Activated T-cell treated with anti-CD3 and anti-CD28 coated beads, Interleukin-2, amount 50 U/mL, for 4 hours (primary cell): ENCODE results near the gene TNFRSF6B. TPM values are rescaled to one million over a fixed set of nuclear protein-coding genes. Genes with fewer than 3 reads are reported as not detected.
A peak's percentile ranks its signal among the peaks of the same experiment; 100 is the strongest.

Source experiments
- ATAC-seq, 2 donors: fragments of 200-7000 bp; cut with Tn5 transposase; one replicate each; pipeline ENCODE4 v1.10.0; 2021
- DNase-seq: peaks from one replicate; pipeline ENCODE4 v3.0.0-alpha.2; 2020
- H3K27me3 Mint-ChIP-seq: one replicate; pipeline ENCODE4 v1.8.0; 2021; ENCODE audit warnings: low read depth, mixed read lengths
- H3K36me3 Mint-ChIP-seq: one replicate; pipeline ENCODE4 v1.8.0; 2022; ENCODE audit warnings: mixed read lengths; ENCODE audit not compliant: insufficient read depth
- H3K4me1 Mint-ChIP-seq: one replicate; pipeline ENCODE4 v1.8.0; 2021; ENCODE audit warnings: low read depth, mixed read lengths
- H3K4me3 Mint-ChIP-seq: one replicate; pipeline ENCODE4 v1.8.0; 2021; ENCODE audit warnings: mild to moderate bottlenecking, moderate library complexity, mixed read lengths
- H3K9me3 Mint-ChIP-seq: one replicate; pipeline ENCODE4 v1.8.0; 2021; ENCODE audit warnings: mixed read lengths
- total RNA-seq, 3 donors: library from RNA; stranded (reverse); gene quantifications; one replicate each; pipeline ENCODE4 v1.2.1, GENCODE V29; 2021

The TNFRSF6B gene
- total RNA-seq, 3 donors from 2014 or later, result 0.47 TPM; not detected in 2

DNA sequence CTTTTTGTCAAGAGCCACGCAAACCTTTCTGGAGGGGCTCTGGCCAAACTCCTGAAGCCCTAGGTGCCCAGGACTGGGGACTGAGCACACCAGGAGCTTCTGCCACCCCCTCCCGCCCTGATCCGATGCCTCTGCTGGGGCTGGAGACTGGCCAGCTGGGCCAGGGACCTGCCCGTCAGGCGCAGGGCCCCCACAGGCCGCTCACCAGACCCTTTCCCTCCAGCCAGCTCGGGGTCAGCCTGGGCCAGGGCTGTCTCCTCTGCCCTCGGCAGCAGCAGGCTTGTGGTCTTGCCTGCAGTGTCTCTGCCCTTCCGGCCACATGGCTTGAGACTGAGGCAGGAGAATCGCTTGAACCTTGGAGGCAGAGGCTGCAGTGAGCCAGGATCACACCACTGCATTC, 23.8 kb upstream of the TNFRSF6B start:
- peaks cover 15% of the 10 kb centered on the region for H3K36me3 Mint-ChIP-seq
- H3K4me3 Mint-ChIP-seq, result no peak overlapping the region
- DNase-seq (no peak), ATAC-seq (no peak)
- no peaks in the 10 kb centered on the region for H3K4me1 Mint-ChIP-seq
- H3K27me3 Mint-ChIP-seq, result no peaks in the 10 kb centered on the region
- no peaks in the 10 kb centered on the region for H3K9me3 Mint-ChIP-seq

DNA sequence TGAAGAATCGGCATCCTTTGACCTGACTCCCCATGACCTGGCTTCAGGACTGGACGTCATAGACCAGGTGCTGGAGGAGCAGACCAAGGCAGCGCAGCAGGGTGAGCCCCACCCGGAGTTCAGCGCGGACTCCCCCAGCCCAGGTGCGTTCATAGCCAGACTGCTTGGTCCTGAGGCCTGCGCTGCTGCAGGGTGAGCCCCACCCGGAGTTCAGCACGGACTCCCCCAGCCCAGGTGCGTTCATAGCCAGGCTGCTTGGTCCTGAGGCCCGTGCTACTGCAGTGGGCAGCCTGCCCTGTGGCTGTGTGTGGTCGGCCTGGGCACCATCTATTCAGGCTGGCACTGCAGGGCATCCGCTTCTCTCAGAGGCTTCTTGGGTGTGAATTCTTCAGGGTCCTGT, 22.5 kb upstream of the TNFRSF6B start:
- DNase-seq (no peak), ATAC-seq (no peak)
- H3K9me3 Mint-ChIP-seq, result no peaks in the 10 kb centered on the region
- H3K4me3 Mint-ChIP-seq, result no peak overlapping the region
- no peaks in the 10 kb centered on the region for H3K4me1 Mint-ChIP-seq
- H3K36me3 Mint-ChIP-seq, result peaks cover 13% of the 10 kb centered on the region
- H3K27me3 Mint-ChIP-seq, result no peaks in the 10 kb centered on the region

DNA sequence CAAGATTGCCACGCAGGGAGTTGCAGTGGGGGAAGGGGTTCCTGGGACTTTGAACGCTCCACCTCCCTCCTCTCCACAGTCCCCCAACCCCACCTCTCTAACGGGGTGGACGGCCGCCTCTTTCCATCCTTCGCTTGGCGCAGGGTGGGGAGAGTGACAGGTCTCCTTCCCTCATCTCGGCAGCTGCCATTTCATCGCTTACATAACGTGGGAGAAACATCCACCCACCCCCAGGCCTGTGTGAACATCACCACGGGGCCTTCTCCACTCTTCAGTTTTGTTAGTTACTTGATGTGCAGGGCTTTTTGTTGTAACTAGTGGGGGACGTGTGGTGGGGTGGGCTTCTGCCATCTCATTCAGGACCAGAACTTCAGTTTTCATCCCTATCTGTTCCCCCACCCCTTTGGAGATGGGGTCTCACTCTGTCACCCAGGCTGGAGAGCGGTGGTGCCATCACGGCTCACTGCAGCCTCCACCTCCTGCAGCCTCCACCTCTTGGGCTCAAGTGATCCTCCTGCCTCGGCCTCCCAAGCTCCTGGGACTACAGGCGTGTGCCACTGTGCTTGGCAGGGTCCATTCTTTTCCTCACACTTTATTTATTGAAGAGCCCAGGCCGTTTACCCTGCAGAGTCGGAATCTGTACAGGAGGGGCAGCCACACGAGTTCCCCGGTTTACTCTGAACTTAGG, 20.6 kb upstream of the TNFRSF6B start:
- peaks cover 11% of the 10 kb centered on the region for H3K36me3 Mint-ChIP-seq
- H3K4me1 Mint-ChIP-seq, result no peaks in the 10 kb centered on the region
- H3K9me3 Mint-ChIP-seq, result no peaks in the 10 kb centered on the region
- H3K27me3 Mint-ChIP-seq, result no peaks in the 10 kb centered on the region
- H3K4me3 Mint-ChIP-seq, result no peak overlapping the region
- DNase-seq (no peak), ATAC-seq (no peak)

DNA sequence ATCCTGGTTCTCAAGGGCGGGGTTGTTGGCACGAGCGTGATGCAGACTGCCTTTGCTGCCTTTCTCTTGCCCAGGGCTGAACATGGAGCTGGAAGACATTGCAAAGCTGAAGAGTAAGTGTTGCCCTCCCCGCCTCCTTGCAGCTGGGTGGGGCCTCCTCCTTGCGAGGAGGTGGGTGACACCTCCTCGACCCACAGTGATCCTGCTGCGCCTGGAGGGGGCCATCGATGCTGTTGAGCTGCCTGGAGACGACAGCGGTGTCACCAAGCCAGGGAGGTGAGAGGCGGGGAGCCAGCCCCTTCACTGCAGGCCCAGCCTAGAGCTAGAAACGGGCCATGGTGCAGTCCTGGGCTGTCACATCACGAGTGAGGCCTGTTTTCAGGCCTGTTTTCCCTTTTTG, 18.4 kb upstream of the TNFRSF6B start:
- Mint-ChIP-seq H3K36me3 (peaks cover 9% of the 10 kb centered on the region), H3K4me1 (no peaks in the 10 kb centered on the region), H3K4me3 (no peak overlapping the region), H3K27me3 (no peaks in the 10 kb centered on the region), H3K9me3 (no peaks in the 10 kb centered on the region)
- DNase-seq, result no peak
- ATAC-seq, result no peak

DNA sequence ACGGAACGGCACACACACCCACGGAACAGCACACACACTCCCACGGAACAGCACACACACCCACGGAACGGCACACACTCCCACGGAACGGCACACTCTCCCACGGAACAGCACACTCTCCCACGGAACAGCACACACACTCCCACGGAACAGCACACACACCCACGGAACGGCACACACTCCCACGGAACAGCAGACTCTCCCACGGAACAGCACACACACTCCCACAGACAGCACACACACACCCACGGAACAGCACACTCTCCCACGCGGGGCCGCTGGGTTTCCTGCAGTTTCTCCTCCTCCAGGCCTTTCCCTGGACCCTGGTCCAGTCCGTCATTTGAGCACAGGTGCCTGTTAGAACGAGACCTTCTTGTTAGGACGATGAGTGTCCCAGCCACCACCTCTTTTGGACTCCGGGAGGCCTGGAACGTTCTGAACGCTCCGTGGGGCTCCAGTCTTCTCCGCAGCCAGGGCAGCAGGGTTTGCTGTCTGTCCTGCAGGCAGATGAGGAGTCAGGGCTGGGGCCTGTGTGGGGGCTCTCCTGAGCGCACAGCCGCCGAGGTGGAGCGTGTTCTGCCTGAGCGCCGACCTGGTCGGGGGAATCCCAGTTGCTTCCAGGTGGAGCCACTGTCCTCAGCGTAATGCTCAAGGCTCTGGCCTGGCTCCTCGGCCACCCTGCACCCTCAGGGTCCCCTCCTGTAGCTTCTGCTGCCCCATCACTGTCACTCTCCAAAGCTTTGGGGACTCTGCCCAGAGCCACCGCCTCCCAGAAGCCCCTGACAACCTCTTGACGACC, 17.6 kb upstream of the TNFRSF6B start:
- Mint-ChIP-seq H3K27me3 (no peaks in the 10 kb centered on the region), H3K36me3 (peaks cover 8% of the 10 kb centered on the region), H3K4me3 (no peak overlapping the region), H3K4me1 (peaks cover 5% of the 10 kb centered on the region), H3K9me3 (no peaks in the 10 kb centered on the region)
- DNase-seq, result no peak
- no peak for ATAC-seq

DNA sequence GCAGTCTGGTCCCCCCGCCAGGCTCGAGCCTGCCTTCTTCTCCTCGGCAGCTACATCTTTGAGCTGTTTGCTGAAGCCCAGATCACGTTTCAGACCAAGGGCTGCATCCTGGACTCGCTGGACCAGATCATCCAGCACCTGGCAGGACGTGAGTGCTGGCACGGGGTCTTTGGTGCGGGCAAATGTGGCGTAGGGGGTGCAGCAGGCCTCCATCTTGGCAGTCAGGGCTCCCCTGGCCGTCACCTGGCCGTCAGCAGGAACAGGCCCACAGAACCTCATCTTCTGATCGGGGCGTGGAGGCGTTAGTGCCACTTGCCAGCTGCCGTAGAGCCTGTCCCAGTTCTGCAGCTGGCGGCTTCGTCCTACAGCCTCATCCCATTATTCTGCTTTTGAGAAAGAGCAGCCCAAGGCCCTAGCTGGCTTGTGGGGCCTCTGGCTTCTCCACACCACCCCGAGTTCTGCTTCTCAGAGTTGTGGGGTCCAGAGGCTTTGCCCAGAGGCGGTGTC, 16.6 kb upstream of the TNFRSF6B start:
- peaks cover 8% of the 10 kb centered on the region for H3K36me3 Mint-ChIP-seq
- no peak overlapping the region for H3K4me3 Mint-ChIP-seq

DNA sequence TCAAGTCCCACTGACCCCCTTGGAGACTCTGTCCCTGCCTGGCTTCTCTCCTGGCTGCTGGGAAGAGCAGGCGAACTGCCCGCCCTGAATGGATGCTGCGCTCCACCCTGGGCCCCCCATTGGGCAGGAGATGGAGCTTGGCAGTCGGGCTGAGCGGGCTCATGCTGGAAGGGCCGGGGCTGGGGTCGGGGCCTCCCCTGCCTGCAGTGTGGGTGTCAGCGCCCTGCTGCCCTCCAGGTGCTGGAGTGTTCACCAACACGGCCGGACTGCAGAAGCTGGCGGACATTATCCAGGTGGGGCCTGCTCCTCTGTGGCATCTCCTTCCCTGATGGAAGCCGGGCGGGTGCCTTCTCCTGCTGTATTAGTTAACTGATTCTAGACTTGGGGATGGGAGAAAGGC, 16.0 kb upstream of the TNFRSF6B start:
- DNase-seq (no peak), ATAC-seq (no peak)
- H3K27me3 Mint-ChIP-seq, result no peaks in the 10 kb centered on the region
- H3K4me3 Mint-ChIP-seq, result no peak overlapping the region
- peaks cover 5% of the 10 kb centered on the region for H3K4me1 Mint-ChIP-seq
- H3K9me3 Mint-ChIP-seq, result no peaks in the 10 kb centered on the region
- H3K36me3 Mint-ChIP-seq, result peaks cover 8% of the 10 kb centered on the region

More for the DNA sequence above, 16.6 kb upstream of the TNFRSF6B start:
- Mint-ChIP-seq H3K9me3 (no peaks in the 10 kb centered on the region), H3K27me3 (no peaks in the 10 kb centered on the region), H3K4me1 (peaks cover 5% of the 10 kb centered on the region)
- ATAC-seq (no peak), DNase-seq (no peak)

DNA sequence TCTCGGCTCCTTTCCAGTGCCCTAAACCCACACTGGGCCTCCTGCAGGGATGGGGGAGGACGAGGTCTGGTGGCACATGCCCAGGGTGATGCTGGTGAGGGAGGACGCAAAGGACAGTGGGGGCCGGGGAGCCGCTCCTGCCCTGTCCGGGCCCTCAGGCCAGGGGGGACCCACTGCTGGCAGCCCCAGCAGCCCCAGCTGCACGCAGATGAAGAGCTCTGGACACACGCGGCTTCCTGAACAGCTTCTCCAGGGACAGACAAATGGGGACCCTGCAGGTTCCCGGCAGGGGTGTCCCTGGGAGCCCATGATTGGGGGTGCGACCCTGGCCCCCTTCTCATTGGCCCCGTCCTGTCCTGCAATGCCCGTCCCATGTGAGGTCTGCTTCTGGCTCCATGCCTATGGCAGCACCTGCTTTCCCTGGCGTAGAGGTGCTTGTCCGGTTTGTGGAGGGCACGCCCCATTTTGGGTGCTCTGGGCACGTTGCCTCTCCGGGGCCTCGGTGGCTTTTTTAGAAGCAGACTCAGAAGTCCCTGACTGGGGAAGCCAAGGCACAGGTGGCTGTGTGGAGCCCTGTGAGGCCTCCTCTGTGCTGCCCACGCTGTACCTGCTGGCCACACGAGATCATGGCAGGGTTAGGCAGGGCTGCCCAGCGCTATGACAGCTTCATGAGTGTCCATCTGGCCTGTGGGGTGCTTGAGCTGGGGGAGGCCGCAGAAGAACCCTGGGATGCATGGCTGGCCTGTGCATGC, 15.4 kb upstream of the TNFRSF6B start:
- H3K9me3 Mint-ChIP-seq, result no peaks in the 10 kb centered on the region
- H3K36me3 Mint-ChIP-seq, result peaks cover 8% of the 10 kb centered on the region
- H3K27me3 Mint-ChIP-seq, result no peaks in the 10 kb centered on the region
- H3K4me3 Mint-ChIP-seq, result no peak overlapping the region
- no peak for ATAC-seq
- peaks cover 5% of the 10 kb centered on the region for H3K4me1 Mint-ChIP-seq
- no peak for DNase-seq

DNA sequence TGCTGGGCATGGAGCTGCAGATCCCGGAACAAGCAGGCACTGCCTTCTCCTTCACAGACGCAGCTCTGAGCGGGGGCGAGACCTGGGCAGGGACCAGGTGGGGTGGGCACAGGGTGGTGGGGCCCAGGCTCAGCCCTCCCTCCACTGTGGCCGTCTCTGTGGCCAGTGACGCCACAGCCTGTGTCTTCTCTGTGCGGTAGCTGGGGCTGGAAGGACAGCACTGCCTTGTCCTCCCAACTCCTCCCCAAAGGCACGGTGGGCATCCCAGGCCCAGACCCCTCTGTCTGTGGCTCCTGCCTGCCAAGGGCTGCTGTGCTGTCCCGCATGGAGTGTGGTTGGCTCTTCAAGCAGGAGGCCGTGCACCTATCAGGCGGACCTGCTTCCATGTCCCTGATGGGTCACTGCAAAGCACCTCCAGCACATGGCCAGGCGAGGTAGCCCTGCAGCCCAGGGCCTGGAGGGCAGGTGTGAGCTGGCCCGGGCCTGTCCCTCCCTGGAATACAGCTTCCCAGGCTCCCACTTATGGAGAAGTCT, 14.8 kb upstream of the TNFRSF6B start:
- Mint-ChIP-seq H3K4me1 (peaks cover 9% of the 10 kb centered on the region), H3K9me3 (no peaks in the 10 kb centered on the region), H3K4me3 (no peak overlapping the region), H3K36me3 (peaks cover 3% of the 10 kb centered on the region), H3K27me3 (no peaks in the 10 kb centered on the region)
- no peak for DNase-seq
- ATAC-seq, result no peak

DNA sequence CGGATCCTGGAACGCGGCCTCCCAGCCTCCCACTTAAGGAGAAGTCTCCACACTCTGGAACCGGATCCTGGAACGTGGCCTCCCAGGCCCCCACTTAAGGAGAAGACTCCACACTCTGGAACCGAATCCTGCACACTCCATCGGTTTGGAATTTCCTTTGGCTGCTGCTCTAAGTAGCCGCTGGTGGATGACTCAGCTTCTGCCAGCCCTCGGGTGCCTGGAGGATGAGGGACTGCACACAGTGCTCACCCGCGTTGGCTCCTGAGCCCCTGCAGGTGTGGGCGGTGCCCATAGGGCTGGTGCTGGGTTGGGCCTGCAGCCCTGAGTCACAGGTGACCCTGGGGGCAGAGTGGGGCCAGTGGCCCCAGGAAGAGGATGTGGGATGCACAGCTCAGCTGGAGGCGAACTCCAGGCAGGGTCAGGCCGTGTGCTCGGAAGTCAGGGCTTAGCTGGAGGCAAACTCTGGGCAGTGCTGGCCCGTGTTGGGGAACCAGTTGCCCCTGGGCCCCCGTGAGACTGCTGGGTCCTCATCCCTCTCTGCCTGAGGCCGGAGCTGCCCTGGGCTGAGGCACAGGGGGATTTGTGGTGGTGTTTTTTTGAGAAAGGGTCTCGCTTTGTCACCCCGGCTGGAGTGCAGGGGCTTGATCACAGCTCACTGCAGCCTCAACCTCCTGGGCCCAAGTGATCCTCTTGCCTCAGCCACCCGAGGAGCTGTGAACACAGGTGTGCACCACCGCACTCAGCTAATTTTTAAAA, 13.9 kb upstream of the TNFRSF6B start:
- Mint-ChIP-seq H3K9me3 (no peaks in the 10 kb centered on the region), H3K36me3 (peaks cover 2% of the 10 kb centered on the region), H3K4me1 (peaks cover 12% of the 10 kb centered on the region), H3K27me3 (no peaks in the 10 kb centered on the region), H3K4me3 (no peak overlapping the region)
- DNase-seq, result no peak
- no peak for ATAC-seq

DNA sequence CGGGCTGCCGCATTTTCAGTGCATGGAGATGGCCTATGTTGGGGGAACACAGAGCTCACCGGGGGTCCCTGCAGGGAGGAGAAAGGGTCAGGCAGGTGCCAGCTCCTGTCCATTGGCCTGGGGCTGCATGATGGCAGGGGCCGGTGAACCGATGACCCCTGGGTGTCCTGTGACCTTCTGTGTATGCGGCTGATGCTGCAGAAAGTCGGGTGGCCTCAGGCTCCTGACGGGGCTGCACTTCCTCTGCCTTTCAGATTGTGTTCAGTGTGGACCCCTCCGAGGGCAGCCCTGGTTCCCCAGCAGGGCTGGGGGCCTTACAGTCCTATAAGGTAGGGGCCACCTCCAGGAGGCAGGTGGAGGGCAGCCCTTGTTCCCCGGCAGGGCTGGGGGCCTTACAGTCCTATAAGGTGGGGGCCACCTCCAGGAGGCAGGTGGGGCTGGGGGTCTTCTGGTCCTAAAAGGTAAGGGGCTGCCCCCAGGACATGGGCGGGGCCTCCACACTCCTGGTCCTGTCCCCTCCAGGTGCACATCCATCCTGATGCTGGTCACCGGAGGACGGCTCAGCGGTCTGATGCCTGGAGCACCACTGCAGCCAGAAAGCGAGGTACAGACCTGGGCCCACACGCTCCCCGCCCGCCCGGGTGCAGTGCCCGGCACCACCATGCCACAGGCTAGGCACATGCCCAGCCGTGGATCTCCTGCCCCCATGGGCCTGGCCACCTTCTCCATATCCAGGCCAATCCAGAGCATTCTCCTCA, 11.0 kb upstream of the TNFRSF6B start:
- Mint-ChIP-seq H3K9me3 (no peaks in the 10 kb centered on the region), H3K4me3 (no peak overlapping the region), H3K27me3 (no peaks in the 10 kb centered on the region), H3K4me1 (peaks cover 14% of the 10 kb centered on the region), H3K36me3 (no peaks in the 10 kb centered on the region)
- no peak for DNase-seq
- ATAC-seq, result no peak

DNA sequence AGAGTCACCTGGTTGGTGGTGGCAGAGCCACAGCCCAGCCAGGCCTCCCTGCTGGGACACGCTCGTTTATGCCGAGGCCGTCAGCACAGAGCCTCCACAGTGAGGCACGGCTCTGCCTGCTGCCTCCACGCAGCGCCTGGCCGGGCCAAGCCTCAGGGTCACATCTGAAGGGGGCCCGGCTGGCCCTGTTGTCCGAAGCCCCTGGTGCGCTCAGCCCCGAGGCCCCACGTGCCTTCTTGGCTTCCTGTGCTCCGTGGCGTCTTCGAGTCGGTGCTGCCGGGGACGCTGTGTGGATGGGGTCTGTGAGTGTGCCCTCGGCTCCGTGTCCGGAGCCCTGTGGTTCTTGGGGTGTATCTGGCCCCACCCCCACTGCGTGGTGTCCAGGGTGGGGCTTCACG, 10.4 kb upstream of the TNFRSF6B start:
- no peaks in the 10 kb centered on the region for H3K9me3 Mint-ChIP-seq
- no peaks in the 10 kb centered on the region for H3K36me3 Mint-ChIP-seq
- peaks cover 14% of the 10 kb centered on the region for H3K4me1 Mint-ChIP-seq
- ATAC-seq, result peak in 1 of 2 donors; percentile 5
- no peak overlapping the region for H3K4me3 Mint-ChIP-seq
- H3K27me3 Mint-ChIP-seq, result no peaks in the 10 kb centered on the region
- no peak for DNase-seq
